Fibroblast of skin of right biceps (primary cell): ENCODE measurements around the gene AGPAT2.

Source experiments
- DNase-seq: peaks from one replicate; pipeline ENCODE4 v3.0.0-alpha.2; 2013

Gene AGPAT2

DNA sequence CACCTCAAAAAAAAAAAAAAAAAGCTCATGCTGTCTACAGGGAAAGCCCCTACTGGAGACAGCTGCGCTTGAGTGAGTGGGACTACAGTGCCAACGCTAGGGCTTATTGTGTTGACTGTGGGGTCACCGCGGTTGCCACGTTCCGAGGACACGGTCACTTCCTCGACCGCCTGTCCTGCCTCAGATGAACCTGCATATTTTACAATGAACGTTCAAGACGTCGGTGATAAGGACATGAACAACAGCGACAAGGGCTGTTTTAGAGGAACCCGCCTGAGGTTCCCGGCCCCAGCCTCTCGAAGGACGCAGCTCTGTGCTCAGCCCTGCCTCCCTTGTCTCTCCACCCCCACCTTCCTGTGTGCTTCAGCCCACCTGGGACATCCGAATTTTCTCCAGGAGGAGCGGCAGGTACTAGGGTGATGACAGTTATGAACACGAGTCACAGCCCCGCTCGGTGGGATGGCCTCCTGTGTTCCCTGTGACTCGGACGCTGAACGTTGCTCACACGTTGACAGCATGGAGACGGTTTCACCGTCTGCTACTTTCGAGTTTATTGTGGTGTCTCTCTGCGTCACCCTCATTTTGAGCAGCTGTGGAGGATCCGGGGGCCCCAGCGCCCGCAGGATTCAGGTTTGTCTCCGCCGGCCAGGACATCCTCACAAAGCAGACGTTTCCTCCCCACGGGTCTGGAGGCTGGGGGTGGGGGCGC lies 13.9 kb upstream of the AGPAT2 start:
- no peak for DNase-seq

GRCh38 chr9:136700304-136700703 lies 13.0 kb upstream of the AGPAT2 start:
- peak; percentile 57 for DNase-seq

- no peak for DNase-seq
Observed at GRCh38 chr9:136698635-136699246, 11.5 kb upstream of the AGPAT2 start.

- no peak for DNase-seq
Observed at GRCh38 chr9:136697821-136698526, 10.7 kb upstream of the AGPAT2 start.

DNA sequence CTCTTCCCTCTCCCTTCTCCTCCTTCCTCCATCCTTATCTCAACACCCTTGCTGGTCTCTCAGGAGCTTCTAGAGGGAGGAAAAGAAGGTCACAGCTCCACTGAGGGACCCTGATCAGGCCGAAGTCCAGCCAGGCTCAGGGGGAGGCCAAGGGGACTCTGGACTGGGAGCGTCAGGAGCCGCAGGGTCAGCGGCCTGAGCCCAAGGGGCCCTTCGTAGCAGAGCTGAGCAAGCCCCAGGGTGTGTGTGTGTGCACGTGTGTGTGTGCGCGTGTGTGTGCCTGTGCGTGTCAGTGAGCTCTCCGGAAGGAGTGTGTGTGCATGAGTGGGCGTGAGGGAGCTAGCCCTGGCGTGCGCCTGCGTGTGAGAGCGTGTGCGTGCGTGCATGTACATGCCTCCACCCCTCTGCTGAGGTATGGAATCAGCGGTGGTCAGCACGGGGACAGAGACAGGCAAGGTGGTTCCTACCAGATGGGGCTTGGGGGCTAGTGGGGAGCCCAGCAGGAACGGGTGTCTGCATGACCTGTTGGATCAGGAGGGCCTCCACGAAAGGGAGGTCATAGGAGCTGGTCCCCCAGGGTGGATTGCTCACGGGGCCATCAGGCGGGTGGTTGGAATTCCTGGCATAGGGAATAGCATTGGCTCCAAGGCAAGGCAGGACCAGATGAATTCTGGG lies 10.0 kb upstream of the AGPAT2 start:
- DNase-seq, result no peak

GRCh38 chr9:136696502-136696901 lies 9.2 kb upstream of the AGPAT2 start:
- DNase-seq, result no peak

DNA sequence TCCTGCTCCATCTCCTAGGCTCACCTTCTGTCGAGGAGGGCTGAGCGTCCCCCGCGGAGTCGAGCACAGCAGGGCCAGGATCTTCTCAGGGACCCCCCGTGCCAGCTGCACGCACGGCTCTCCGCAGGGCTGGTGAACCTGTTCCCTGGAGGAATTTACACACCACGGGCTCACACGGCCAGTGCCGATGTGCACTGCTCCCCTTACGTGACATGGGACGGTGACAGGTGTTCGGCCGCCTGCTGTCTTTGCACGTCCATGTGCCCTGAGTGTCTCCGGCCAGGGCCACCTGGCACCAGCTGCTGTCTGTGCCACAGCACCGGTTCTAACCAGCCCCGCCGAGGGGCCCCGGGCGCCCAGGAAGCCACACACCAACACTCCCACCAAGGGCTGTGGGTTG lies 8.7 kb upstream of the AGPAT2 start:
- no peak for DNase-seq

DNA sequence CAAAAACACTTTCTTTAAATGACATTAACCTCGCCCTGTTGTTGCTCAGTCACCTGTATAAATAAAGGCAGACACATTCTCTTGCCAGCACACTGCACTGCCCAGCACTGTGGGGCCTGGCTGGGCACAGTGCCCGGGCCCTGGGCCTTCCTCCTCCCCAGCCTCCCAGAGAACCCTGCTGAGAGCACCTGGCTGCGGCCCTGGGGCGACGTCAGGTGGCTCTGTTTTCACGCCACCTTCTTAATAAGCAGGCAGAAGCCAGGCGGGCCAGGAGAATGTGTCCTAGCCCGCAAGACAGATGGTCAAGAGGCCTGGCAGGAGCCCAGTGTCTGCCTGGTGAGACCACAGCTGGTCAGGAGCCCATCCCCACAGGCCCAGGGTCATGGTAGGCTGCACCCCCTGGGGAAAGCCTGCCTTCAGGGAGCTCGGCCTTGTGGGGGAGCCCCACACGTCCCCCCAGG lies 8.2 kb upstream of the AGPAT2 start:
- no peak for DNase-seq

DNA sequence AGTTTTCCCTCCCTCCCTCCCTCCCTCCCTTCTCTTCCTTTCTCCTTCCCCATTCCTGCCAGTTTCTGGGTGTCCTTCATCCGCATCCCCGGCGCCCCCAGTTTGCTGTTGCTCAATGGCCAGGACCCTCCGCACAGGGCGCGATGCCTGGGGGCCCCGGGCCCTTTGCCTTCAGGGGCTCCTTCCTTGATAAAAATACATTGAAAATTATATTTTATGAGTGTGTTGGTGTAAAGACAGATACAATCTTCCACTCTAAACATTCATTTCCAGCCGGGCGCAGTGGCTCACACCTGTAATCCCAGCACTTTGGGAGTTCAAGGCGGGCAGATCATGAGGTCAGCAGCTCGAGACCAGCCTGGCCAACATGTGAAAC lies 7.6 kb upstream of the AGPAT2 start:
- DNase-seq, result no peak

GRCh38 chr9:136694163-136694871 lies 7.1 kb upstream of the AGPAT2 start:
- DNase-seq, result peak; percentile 11

- DNase-seq, result no peak
Observed at GRCh38 chr9:136693490-136694162, 6.4 kb upstream of the AGPAT2 start.

GRCh38 chr9:136693135-136693489 lies 5.9 kb upstream of the AGPAT2 start:
- DNase-seq, result no peak

DNA sequence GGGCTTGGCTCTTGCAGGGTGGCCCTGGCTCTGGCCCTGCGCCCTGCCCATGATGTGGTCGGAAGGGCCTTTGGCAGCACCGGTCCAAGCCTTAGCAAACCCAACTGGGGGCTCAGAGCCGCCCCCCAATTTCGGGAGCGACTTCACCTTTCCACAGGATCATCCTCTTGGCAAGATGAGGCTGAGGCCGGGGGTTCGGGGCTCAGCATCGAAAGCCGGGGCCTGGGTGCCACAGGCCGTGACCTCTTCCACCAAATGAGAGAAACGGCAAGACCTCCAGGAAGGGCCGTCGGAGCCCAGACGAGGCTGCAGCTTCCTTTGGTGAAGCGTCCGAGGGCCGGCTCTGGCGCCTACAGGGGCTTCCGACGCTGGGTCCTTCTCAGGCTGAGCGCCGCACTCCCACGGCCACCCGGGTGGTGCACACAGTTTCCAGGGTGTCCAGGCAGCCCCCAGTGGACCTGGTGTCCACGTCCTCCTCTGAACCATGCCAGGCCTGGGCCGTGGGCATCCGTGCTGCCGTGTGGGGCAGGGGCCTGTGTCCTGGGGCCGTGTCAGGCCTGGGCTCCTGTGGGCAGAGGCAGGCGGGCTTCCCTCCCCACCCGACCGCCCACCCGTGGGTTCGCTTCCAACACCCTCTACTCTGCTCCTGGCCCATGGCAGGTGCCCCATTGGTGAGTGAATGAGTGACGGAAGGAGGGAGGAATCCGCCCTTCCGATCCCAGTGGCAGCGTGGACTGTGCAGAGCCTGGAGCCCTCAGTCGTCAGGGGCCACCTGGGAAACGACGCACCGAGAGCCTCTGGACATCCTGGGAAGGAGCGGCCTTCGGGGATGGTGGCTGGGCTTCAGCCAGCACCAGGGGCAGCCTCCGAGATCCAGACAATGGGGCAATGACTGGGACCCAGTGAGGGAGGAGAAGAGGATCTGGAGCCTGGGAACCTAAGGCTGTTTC lies 5.2 kb upstream of the AGPAT2 start:
- DNase-seq, result no peak

DNA sequence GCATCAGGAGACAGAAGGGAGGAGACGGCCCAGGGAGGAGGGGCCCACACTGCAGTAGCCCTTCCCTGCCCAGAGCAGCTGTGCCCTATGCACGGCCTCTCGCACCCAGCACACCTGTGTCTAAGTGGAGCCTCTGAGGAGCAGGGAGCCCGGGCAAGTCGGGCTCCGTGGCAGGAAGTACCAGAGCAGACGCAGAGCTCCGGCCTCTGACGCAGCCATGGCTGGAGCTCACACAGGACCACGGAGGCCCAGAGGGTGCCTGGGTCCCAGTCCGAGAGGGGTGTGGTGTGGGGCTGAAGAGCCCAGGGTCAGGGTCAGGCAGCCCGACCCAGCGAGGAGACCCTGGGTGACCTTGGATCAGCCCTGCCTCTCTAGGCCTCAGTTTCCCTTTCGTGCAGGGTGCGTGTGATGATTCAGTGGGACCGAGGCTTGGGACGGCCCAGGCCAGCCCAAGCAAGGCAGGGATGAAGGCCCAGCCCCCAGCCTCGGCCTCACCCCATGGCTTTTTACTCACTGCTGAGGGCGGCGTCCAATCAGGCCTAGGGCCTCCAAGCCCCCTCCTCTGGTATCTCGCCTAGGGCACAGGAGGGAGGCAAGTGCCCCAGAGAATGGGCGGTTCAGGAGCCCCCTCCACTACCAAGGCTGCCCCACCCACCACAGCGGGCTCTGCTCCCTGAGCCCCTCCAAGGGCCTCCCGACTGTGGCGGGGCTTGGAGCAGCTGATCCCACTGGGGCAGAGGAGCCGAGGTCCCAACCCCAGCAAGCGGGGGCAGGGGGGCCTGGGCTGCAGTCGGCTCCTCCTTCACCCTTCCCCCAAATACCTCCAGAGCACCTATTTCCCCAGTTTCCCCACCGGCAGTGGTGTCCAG lies 4.3 kb upstream of the AGPAT2 start:
- no peak for DNase-seq

- DNase-seq, result no peak
Observed at GRCh38 chr9:136690806-136691261, 3.6 kb upstream of the AGPAT2 start.

- DNase-seq, result no peak
Observed at GRCh38 chr9:136690104-136690805, 3.0 kb upstream of the AGPAT2 start.

GRCh38 chr9:136689108-136689460 lies 1.8 kb upstream of the AGPAT2 start:
- DNase-seq, result no peak

GRCh38 chr9:136688274-136689107 lies 1.2 kb upstream of the AGPAT2 start:
- DNase-seq, result no peak
